A549 (cell line): ENCODE results near the gene MGAT3.

Experiments
- E2F6 ChIP-seq: IDR thresholded peaks from 2 replicates; pipeline ENCODE4 v1.6.1; 2012; ENCODE audit warnings: low read depth, borderline replicate concordance
- HDAC2 ChIP-seq: fragments of 200-600 bp; sonication (generic); IDR thresholded peaks from 2 replicates; pipeline ENCODE4 v1.6.1; 2016
- TF ChIP-seq, protein P1 (sequence below): IDR thresholded peaks from 2 replicates; pipeline ENCODE4 v1.6.1; 2012
- TF ChIP-seq, protein P2 (sequence below): IDR thresholded peaks from 2 replicates; pipeline ENCODE4 v1.6.1; 2012
- TF ChIP-seq, protein P3 (sequence below): fragments of >200 bp; sonication (Bioruptor Twin); formaldehyde crosslinking; IDR thresholded peaks from 3 replicates; pipeline ENCODE4 v1.5.1; 2016

- TF ChIP-seq, protein P1, sequence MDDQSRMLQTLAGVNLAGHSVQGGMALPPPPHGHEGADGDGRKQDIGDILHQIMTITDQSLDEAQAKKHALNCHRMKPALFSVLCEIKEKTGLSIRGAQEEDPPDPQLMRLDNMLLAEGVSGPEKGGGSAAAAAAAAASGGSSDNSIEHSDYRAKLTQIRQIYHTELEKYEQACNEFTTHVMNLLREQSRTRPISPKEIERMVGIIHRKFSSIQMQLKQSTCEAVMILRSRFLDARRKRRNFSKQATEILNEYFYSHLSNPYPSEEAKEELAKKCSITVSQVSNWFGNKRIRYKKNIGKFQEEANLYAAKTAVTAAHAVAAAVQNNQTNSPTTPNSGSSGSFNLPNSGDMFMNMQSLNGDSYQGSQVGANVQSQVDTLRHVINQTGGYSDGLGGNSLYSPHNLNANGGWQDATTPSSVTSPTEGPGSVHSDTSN = no peak
- TF ChIP-seq E2F6 (no peak), HDAC2 (no peak)
- TF ChIP-seq, protein P2, sequence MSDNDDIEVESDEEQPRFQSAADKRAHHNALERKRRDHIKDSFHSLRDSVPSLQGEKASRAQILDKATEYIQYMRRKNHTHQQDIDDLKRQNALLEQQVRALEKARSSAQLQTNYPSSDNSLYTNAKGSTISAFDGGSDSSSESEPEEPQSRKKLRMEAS = no peak
- TF ChIP-seq, protein P3, sequence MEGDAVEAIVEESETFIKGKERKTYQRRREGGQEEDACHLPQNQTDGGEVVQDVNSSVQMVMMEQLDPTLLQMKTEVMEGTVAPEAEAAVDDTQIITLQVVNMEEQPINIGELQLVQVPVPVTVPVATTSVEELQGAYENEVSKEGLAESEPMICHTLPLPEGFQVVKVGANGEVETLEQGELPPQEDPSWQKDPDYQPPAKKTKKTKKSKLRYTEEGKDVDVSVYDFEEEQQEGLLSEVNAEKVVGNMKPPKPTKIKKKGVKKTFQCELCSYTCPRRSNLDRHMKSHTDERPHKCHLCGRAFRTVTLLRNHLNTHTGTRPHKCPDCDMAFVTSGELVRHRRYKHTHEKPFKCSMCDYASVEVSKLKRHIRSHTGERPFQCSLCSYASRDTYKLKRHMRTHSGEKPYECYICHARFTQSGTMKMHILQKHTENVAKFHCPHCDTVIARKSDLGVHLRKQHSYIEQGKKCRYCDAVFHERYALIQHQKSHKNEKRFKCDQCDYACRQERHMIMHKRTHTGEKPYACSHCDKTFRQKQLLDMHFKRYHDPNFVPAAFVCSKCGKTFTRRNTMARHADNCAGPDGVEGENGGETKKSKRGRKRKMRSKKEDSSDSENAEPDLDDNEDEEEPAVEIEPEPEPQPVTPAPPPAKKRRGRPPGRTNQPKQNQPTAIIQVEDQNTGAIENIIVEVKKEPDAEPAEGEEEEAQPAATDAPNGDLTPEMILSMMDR = no peak
These were observed 36.9 kb downstream of the MGAT3 start for GRCh38 chr22:39493759-39494158.
